ENCODE data around the gene TMEM209.

The TMEM209 gene

DNA sequence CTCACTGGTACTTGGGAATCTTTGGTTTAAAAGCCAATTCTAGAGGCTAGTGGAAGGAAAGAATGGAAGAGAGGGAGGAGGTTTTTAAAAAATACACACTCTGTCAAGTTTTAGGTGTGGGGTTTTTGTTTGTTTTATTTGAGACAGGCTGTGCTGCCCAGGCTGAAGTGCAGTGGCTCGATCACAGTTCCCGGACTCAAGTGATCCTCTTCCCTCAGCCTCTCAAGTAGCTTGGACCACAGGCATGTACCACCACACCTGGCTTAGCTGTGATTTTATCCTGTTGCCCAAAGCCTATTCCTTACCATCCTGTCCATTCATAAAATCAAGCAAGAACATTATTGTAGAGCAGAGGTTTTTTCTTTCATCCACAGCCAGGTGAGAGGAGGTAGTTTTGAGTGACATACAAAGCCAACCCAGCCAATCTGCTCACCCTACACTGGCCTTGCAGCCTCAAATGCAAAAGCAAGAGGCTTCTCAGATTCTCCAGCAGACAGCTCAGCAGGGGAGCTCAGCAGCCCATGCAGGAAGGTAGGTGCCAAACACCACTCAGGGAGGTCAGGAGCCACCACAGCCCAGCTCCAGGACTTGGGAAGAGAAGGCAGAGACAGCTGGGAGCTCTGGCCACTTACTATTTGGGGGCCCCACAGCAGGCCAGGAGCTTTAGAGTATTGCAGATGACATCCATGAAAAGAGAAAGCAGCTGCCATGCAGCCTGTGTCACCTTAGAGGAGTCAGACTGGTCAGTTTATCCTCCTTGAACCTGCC, 65.8 kb downstream of the TMEM209 start:
- TF ChIP-seq, protein P1, sequence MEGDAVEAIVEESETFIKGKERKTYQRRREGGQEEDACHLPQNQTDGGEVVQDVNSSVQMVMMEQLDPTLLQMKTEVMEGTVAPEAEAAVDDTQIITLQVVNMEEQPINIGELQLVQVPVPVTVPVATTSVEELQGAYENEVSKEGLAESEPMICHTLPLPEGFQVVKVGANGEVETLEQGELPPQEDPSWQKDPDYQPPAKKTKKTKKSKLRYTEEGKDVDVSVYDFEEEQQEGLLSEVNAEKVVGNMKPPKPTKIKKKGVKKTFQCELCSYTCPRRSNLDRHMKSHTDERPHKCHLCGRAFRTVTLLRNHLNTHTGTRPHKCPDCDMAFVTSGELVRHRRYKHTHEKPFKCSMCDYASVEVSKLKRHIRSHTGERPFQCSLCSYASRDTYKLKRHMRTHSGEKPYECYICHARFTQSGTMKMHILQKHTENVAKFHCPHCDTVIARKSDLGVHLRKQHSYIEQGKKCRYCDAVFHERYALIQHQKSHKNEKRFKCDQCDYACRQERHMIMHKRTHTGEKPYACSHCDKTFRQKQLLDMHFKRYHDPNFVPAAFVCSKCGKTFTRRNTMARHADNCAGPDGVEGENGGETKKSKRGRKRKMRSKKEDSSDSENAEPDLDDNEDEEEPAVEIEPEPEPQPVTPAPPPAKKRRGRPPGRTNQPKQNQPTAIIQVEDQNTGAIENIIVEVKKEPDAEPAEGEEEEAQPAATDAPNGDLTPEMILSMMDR (IDR thresholded peaks at IDR 0.05; ENCODE audit: low read depth, low read length) = no peak
- H3K4me3 ChIP-seq (ENCODE audit: low read depth, low read length) = no peak overlapping the region
- in situ Hi-C loops (cut with HindIII; ENCODE audit: low sequenced_read_pairs) = no loop called here
- DNase-seq (ENCODE audit: low read depth, low spot score) = no peak

DNA sequence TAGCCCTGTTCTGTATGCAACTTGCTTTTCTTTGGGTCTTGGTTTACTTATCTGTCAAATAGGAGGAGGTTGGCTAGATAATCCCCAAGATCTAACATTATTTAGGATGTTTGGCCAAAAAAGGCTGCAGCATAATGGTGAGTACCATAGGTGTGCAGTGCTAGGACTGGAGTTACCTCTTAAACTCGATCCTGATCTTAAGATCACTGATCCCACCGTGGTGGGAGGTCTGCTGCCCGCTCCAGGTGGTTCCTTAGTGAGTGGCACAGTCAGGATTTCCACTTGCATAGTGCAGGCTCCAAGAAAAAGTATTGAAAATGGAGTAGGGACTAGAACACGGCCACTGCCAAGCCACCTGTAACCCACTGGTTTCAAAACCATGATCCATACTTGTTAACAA, 68.0 kb downstream of the TMEM209 start:
- no peak overlapping the region for H3K4me3 ChIP-seq (ENCODE audit: low read depth, low read length)
- TF ChIP-seq, protein P1 (IDR thresholded peaks at IDR 0.05; ENCODE audit: low read depth, low read length) = no peak
- DNase-seq (ENCODE audit: low read depth, low spot score) = no peak
- in situ Hi-C loops (cut with HindIII; ENCODE audit: low sequenced_read_pairs) = no loop called here

DNA sequence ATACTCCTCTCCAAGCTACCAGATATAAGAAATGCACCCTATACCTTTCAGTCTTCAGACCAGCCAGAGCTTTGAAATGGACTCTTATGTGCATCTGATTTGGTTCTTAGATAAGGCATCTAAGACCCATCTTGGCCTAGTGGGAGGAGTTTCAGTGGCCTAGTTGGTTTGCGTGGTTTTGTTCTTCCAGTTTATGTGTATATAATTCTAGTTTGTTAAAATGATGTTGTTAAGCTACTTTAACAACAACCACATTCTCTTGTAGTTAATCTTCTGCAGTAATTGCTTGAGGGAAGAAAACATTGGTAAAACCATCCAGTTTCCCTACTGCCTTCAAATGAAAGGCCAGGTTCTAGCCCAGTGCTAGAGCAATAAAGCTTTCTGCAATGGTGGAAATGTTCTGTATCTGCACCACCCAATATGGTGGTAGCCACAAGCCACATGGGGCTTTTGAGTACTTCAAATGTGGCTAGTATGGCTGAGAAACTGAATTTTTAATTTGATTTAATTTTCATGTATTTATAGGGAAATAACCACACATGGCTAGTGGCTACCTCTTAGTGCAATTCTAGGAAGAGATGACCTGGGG, 68.5 kb downstream of the TMEM209 start:
- no peak for DNase-seq (ENCODE audit: low read depth, low spot score)
- TF ChIP-seq, protein P1 (IDR thresholded peaks at IDR 0.05; ENCODE audit: low read depth, low read length) = no peak
- in situ Hi-C loops (cut with HindIII; ENCODE audit: low sequenced_read_pairs) = no loop called here
- no peak overlapping the region for H3K4me3 ChIP-seq (ENCODE audit: low read depth, low read length)

DNA sequence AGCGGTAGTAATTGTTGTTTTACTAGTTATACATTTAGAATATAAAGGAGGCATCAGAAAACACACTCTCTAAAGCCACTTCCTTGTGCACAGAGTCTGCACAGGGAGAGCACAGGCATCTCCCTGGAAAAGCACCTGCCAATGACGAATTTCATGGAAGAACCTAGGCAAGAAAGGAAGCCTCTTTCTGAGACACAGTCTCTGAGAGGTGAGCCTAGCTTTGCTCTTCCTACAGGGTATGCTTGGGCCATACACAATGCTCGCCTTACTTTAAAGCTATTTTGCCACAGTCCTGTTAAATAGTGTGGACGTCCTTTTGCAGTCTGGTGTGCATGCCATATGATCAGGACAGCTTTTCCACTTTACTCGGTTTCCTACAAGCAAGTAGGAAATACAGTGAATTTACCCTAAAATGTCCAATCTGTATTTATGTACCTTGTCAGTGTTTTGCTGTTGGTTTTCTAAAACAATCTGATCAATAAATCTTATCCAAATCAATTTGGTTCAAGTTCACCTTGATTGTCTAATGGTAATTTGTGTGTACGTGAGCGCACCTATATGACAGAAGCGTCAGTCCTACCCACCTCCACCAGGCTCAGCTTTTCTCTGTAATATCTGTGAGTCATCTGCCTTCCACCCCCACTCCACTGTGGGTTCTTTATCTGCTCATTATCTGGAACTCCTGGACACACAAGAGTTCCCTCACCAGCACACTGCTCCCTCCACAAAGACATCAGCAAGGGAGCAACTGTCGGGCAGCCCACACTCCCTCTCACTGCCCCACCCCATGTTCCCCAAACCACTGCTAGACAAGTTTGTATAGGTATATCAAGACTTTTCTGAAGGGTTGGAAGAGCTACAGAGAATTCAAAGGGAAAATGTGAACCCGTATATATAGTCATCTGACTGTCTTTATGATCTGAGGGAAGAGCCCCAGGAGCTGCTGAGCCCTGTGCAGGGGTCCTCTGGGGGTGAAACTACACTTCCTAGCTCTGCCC, 69.7 kb downstream of the TMEM209 start:
- in situ Hi-C loops (cut with HindIII; ENCODE audit: low sequenced_read_pairs) = no loop called here
- TF ChIP-seq, protein P1 (IDR thresholded peaks at IDR 0.05; ENCODE audit: low read depth, low read length) = no peak
- DNase-seq (ENCODE audit: low read depth, low spot score) = no peak
- H3K4me3 ChIP-seq (ENCODE audit: low read depth, low read length) = no peak overlapping the region

DNA sequence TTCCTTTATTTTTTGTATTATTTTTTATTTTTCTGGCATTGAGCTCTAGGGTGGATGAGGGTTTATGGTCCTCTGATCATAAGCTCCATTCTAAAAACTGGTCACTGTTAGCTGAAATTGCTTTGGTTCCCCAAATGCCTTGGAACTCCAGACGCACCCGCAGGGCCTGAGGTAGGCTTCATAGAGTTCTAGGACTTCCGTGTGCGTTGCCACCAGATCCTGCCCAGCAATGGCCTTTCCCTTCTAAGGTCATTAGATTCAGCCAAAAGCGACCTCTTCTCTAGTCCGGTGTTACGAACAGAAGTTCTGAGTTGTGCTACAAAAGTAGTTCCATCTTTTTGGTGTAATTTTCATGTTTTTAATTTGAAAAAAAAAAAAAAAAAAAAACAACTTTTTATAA, 70.5 kb downstream of the TMEM209 start:
- in situ Hi-C loops (cut with HindIII; ENCODE audit: low sequenced_read_pairs) = no loop called here
- DNase-seq (ENCODE audit: low read depth, low spot score) = no peak
- no peak overlapping the region for H3K4me3 ChIP-seq (ENCODE audit: low read depth, low read length)
- TF ChIP-seq, protein P1 (IDR thresholded peaks at IDR 0.05; ENCODE audit: low read depth, low read length) = no peak

DNA sequence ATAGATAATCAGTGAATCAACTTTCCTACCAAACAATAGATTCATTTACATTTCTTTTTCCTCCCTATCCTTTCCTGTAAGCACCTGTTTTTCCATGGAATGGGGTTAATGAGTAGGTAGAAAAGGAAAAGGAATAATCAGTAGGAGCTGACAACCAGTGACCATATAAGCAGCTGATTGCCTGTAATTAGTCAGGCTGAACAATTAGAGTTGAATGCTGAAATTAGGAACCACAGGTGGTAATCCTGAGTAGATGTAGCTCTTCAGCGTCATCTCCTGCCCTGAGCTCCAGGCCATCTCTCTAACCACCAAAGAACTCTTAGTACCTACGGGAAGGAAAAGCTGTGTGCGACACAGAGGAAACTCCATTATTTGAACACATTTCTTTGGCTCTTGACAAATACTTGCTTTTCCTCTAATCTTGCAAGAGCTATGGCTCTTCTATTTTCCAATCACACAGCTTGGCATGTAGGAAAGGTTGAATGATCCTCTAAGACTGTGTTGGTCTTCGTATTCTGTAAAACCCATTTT, 71.0 kb downstream of the TMEM209 start:
- TF ChIP-seq, protein P1 (IDR thresholded peaks at IDR 0.05; ENCODE audit: low read depth, low read length) = no peak
- DNase-seq (ENCODE audit: low read depth, low spot score) = no peak
- H3K4me3 ChIP-seq (ENCODE audit: low read depth, low read length) = no peak overlapping the region
- in situ Hi-C loops (cut with HindIII; ENCODE audit: low sequenced_read_pairs) = no loop called here

All from astrocyte of the spinal cord (primary cell).